Osteocyte (in vitro differentiated cells): ENCODE data around the gene CDKN2B-AS1. TPM values are rescaled to one million over a fixed set of nuclear protein-coding genes. Genes with fewer than 3 reads are reported as not detected.

Experiments used
- DNase-seq: peaks from one replicate; pipeline ENCODE4 v3.0.0; 2021; ENCODE audit warnings: mixed read lengths; ENCODE audit not compliant: unreplicated experiment; ENCODE audit errors: extremely low spot score
- H3K27ac Mint-ChIP-seq: one replicate; pipeline ENCODE4 v1.8.0; 2021; ENCODE audit warnings: mild to moderate bottlenecking, mixed read lengths; ENCODE audit not compliant: unreplicated experiment
- H3K27me3 Mint-ChIP-seq: one replicate; pipeline ENCODE4 v1.8.0; 2021; ENCODE audit warnings: mixed read lengths; ENCODE audit not compliant: unreplicated experiment
- H3K36me3 Mint-ChIP-seq: one replicate; pipeline ENCODE4 v1.8.0; 2021; ENCODE audit warnings: mixed read lengths; ENCODE audit not compliant: unreplicated experiment
- H3K4me1 Mint-ChIP-seq: one replicate; pipeline ENCODE4 v1.8.0; 2021; ENCODE audit warnings: mixed read lengths; ENCODE audit not compliant: unreplicated experiment
- H3K4me3 Mint-ChIP-seq: one replicate; pipeline ENCODE4 v1.8.0; 2021; ENCODE audit warnings: mild to moderate bottlenecking, moderate library complexity, mixed read lengths; ENCODE audit not compliant: unreplicated experiment
- H3K9me3 Mint-ChIP-seq: one replicate; pipeline ENCODE4 v1.8.0; 2021; ENCODE audit warnings: mixed read lengths; ENCODE audit not compliant: unreplicated experiment
- total RNA-seq: library from RNA; stranded (reverse); gene quantifications from 2 replicates; pipeline ENCODE4 v1.2.1, GENCODE V29; 2021
- TF ChIP-seq, protein P1 (sequence below): fragments of 200-600 bp; sonication (generic); IDR thresholded peaks from 2 replicates; pipeline ENCODE4 v1.5.0; 2021; ENCODE audit warnings: antibody characterized with exemption, mild to moderate bottlenecking, moderate library complexity

The CDKN2B-AS1 gene
- total RNA-seq, 1 donor from 2014 or later = 4.0 TPM

GRCh38 chr9:21988056-21988990 lies 6.3 kb upstream of the CDKN2B-AS1 start:
- H3K27me3 Mint-ChIP-seq = peaks cover 47% of the 10 kb centered on the region
- H3K36me3 Mint-ChIP-seq = peaks cover 10% of the 10 kb centered on the region
- TF ChIP-seq, protein P1, sequence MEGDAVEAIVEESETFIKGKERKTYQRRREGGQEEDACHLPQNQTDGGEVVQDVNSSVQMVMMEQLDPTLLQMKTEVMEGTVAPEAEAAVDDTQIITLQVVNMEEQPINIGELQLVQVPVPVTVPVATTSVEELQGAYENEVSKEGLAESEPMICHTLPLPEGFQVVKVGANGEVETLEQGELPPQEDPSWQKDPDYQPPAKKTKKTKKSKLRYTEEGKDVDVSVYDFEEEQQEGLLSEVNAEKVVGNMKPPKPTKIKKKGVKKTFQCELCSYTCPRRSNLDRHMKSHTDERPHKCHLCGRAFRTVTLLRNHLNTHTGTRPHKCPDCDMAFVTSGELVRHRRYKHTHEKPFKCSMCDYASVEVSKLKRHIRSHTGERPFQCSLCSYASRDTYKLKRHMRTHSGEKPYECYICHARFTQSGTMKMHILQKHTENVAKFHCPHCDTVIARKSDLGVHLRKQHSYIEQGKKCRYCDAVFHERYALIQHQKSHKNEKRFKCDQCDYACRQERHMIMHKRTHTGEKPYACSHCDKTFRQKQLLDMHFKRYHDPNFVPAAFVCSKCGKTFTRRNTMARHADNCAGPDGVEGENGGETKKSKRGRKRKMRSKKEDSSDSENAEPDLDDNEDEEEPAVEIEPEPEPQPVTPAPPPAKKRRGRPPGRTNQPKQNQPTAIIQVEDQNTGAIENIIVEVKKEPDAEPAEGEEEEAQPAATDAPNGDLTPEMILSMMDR = no peak
- H3K27ac Mint-ChIP-seq = no peak overlapping the region
- H3K4me3 Mint-ChIP-seq = no peak overlapping the region
- DNase-seq = no peak
- no peaks in the 10 kb centered on the region for H3K9me3 Mint-ChIP-seq
- peaks cover 22% of the 10 kb centered on the region for H3K4me1 Mint-ChIP-seq

- Mint-ChIP-seq H3K27me3 (peaks cover 35% of the 10 kb centered on the region), H3K27ac (no peak overlapping the region), H3K4me3 (peak overlapping the region; percentile 27), H3K9me3 (no peaks in the 10 kb centered on the region), H3K36me3 (peaks cover 10% of the 10 kb centered on the region), H3K4me1 (peaks cover 29% of the 10 kb centered on the region)
- DNase-seq = no peak
- TF ChIP-seq, protein P1 = no peak
These were observed 5.0 kb upstream of the CDKN2B-AS1 start for GRCh38 chr9:21989440-21990189.

DNA sequence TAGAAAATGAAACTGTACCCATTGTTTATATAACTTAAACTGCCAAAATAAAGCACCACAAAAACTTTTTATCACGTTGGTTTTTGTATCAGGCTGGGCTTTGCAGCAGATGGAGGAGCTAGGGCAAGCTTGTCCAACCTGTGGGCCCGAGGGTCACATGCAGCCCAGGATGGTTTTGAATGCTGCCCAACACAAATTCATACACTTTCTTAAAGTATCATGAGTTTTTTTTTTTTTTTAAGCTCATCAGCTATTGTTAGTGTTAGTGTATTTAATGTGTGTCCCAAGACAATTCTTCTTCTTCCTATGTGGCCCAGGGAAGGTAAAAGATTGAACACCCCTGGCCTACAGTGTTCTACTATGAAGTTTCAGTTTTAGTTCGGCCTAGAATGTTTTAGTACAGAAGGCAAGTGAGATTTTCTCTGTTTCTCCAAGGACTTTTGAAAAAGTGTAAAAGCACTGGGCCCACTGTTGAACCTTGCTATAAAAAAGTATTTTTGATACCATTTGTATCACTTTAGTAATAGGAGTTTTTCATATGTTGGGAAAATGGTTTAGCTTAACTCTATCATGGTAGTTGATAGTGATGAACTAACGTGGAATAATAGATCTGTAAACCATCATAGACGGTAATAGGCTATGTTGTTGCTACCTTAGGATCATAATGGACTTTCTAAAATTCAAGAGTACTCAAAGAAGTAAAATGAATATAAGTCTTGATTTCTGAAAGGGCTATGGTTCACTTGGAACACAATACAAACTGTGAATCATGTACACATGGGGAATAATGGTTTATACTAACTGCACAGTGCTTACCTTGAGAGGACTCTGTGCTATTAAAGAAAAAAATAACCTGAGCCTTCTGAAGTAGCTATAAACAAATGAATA lies 3.3 kb upstream of the CDKN2B-AS1 start:
- peaks cover 10% of the 10 kb centered on the region for H3K36me3 Mint-ChIP-seq
- H3K27ac Mint-ChIP-seq = no peak overlapping the region
- no peaks in the 10 kb centered on the region for H3K9me3 Mint-ChIP-seq
- no peak for DNase-seq
- H3K4me1 Mint-ChIP-seq = peaks cover 34% of the 10 kb centered on the region
- H3K4me3 Mint-ChIP-seq = no peak overlapping the region
- peaks cover 28% of the 10 kb centered on the region for H3K27me3 Mint-ChIP-seq
- TF ChIP-seq, protein P1 = no peak

DNA sequence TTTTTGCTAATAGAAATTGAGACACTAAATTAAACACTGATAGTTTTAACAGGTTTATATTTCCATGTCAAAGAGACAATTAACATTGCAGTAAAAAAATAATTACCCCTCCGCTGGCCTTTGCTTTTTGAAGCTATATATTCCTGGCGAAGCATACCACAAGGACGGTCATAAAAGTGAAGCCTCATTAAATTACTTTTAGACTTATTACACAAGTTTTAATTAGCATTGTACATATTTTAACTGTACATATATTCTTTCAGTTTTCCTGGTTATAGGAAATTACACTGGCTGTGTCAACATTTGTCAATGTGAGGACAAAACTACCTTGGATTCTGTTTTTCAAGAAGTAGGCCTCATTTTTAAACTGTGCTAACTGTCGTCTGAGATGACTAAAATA lies 1.6 kb upstream of the CDKN2B-AS1 start:
- H3K27ac Mint-ChIP-seq = peak overlapping the region; percentile 74
- H3K27me3 Mint-ChIP-seq = peaks cover 26% of the 10 kb centered on the region
- no peak for DNase-seq
- TF ChIP-seq, protein P1 = no peak
- H3K4me3 Mint-ChIP-seq = peak overlapping the region; percentile 89
- H3K36me3 Mint-ChIP-seq = peaks cover 10% of the 10 kb centered on the region
- peaks cover 34% of the 10 kb centered on the region for H3K4me1 Mint-ChIP-seq
- no peaks in the 10 kb centered on the region for H3K9me3 Mint-ChIP-seq
